ENCODE results near the gene BICC1.

The BICC1 gene

GRCh38 chr10:58517491-58518355, 5.1 kb downstream of the BICC1 start:
- H3K79me2 ChIP-seq, result no peaks in the 10 kb centered on the region
- no peak overlapping the region for H2AFZ ChIP-seq
- no peak overlapping the region for H3K4me2 ChIP-seq (ENCODE audit: low read length)
- no peak overlapping the region for H3K27ac ChIP-seq
- H3K9me3 ChIP-seq (ENCODE audit: control insufficient read depth, low read length), result no peaks in the 10 kb centered on the region
- H3K4me3 ChIP-seq (ENCODE audit: low read depth, low read length), result no peak overlapping the region
- H3K27me3 ChIP-seq (ENCODE audit: control insufficient read depth, insufficient read depth, low read length), result no peaks in the 10 kb centered on the region
- H3K9ac ChIP-seq, result no peak overlapping the region
- H3K4me1 ChIP-seq, result no peaks in the 10 kb centered on the region
- no peak for TF ChIP-seq CTCF (IDR thresholded peaks at IDR 0.05)
- H3K36me3 ChIP-seq (ENCODE audit: control insufficient read depth, insufficient read depth, low read length), result no peaks in the 10 kb centered on the region

- H3K36me3 ChIP-seq (ENCODE audit: control insufficient read depth, insufficient read depth, low read length), result no peaks in the 10 kb centered on the region
- H3K4me1 ChIP-seq, result no peaks in the 10 kb centered on the region
- no peak overlapping the region for H3K4me3 ChIP-seq (ENCODE audit: low read depth, low read length)
- H3K9me3 ChIP-seq (ENCODE audit: control insufficient read depth, low read length), result no peaks in the 10 kb centered on the region
- H3K4me2 ChIP-seq (ENCODE audit: low read length), result no peak overlapping the region
- no peak overlapping the region for H2AFZ ChIP-seq
- no peak overlapping the region for H3K9ac ChIP-seq
- no peaks in the 10 kb centered on the region for H3K79me2 ChIP-seq
- no peaks in the 10 kb centered on the region for H3K27me3 ChIP-seq (ENCODE audit: control insufficient read depth, insufficient read depth, low read length)
- TF ChIP-seq CTCF (IDR thresholded peaks at IDR 0.05), result no peak
- no peak overlapping the region for H3K27ac ChIP-seq
Measured at GRCh38 chr10:58518775-58519174, 6.1 kb downstream of the BICC1 start.

GRCh38 chr10:58529077-58529728, 16.5 kb downstream of the BICC1 start:
- Histone ChIP-seq H3K27me3 (ENCODE audit: control insufficient read depth, insufficient read depth, low read length) (no peaks in the 10 kb centered on the region), H3K36me3 (ENCODE audit: control insufficient read depth, insufficient read depth, low read length) (no peaks in the 10 kb centered on the region), H3K27ac (no peak overlapping the region), H3K4me1 (no peaks in the 10 kb centered on the region), H2AFZ (no peak overlapping the region), H3K4me3 (ENCODE audit: low read depth, low read length) (no peak overlapping the region), H3K9me3 (ENCODE audit: control insufficient read depth, low read length) (no peaks in the 10 kb centered on the region), H3K79me2 (no peaks in the 10 kb centered on the region), H3K4me2 (ENCODE audit: low read length) (no peak overlapping the region), H3K9ac (no peak overlapping the region)
- no peak for TF ChIP-seq CTCF (IDR thresholded peaks at IDR 0.05)

GRCh38 chr10:58531084-58531695, 18.5 kb downstream of the BICC1 start:
- H3K79me2 ChIP-seq, result no peaks in the 10 kb centered on the region
- H3K4me3 ChIP-seq (ENCODE audit: low read depth, low read length), result no peak overlapping the region
- no peaks in the 10 kb centered on the region for H3K36me3 ChIP-seq (ENCODE audit: control insufficient read depth, insufficient read depth, low read length)
- H3K27ac ChIP-seq, result no peak overlapping the region
- no peak overlapping the region for H3K9ac ChIP-seq
- no peaks in the 10 kb centered on the region for H3K9me3 ChIP-seq (ENCODE audit: control insufficient read depth, low read length)
- no peaks in the 10 kb centered on the region for H3K27me3 ChIP-seq (ENCODE audit: control insufficient read depth, insufficient read depth, low read length)
- H3K4me1 ChIP-seq, result no peaks in the 10 kb centered on the region
- H3K4me2 ChIP-seq (ENCODE audit: low read length), result no peak overlapping the region
- TF ChIP-seq CTCF (IDR thresholded peaks at IDR 0.05), result no peak
- H2AFZ ChIP-seq, result no peak overlapping the region

All from parathyroid adenoma (tissue), 2 donors.